HepG2 (cell line): ENCODE data around the gene FDXR. TPM values are rescaled to one million over a fixed set of nuclear protein-coding genes. Genes with fewer than 3 reads are reported as not detected.

Source experiments
- ATAD3A ChIP-seq: sonication (generic); formaldehyde crosslinking; IDR thresholded peaks from 2 replicates; pipeline ENCODE4 v1.4.0; 2020; ENCODE audit warnings: missing genetic modification reagents
- BCL3 ChIP-seq: sonication (generic); formaldehyde crosslinking; IDR thresholded peaks from 2 replicates; pipeline ENCODE4 v1.5.1; 2020; ENCODE audit warnings: mild to moderate bottlenecking, missing genetic modification reagents, moderate library complexity
- BHLHE40 ChIP-seq: IDR thresholded peaks from 2 replicates; pipeline ENCODE4 v1.6.1; 2011; ENCODE audit warnings: low read length, improper control_type of control experiment
- CEBPB ChIP-seq: IDR thresholded peaks from 2 replicates; pipeline ENCODE4 v1.6.1; 2011; ENCODE audit warnings: low read depth, low read length, improper control_type of control experiment, borderline replicate concordance
- CENPT ChIP-seq: sonication (generic); formaldehyde crosslinking; IDR thresholded peaks from 2 replicates; pipeline ENCODE4 v1.8.0; 2022; ENCODE audit warnings: low read depth, mild to moderate bottlenecking, moderate library complexity, missing genetic modification reagents
- ESRRA ChIP-seq: sonication (generic); formaldehyde crosslinking; IDR thresholded peaks from 2 replicates; pipeline ENCODE4 v1.5.1; 2020; ENCODE audit warnings: mild to moderate bottlenecking, low read depth, missing genetic modification reagents
- FIP1L1 ChIP-seq: fragments of 200-400 bp; formaldehyde crosslinking; IDR thresholded peaks from 2 replicates; pipeline ENCODE4 v1.6.1; 2018; ENCODE audit warnings: low read depth, mild to moderate bottlenecking, low read length, moderate library complexity, borderline replicate concordance; ENCODE audit not compliant: insufficient read depth
- GLI4 ChIP-seq: sonication (generic); formaldehyde crosslinking; IDR thresholded peaks from 2 replicates; pipeline ENCODE4 v1.5.1; 2020; ENCODE audit warnings: missing genetic modification reagents, mild to moderate bottlenecking, moderate library complexity, borderline replicate concordance
- HOMEZ ChIP-seq: IDR thresholded peaks from 2 replicates; pipeline ENCODE4 v1.6.1; 2016; ENCODE audit warnings: low read depth
- MAFF ChIP-seq: IDR thresholded peaks from 2 replicates; pipeline ENCODE4 v1.6.1; 2011; ENCODE audit warnings: low read depth, low read length, improper control_type of control experiment
- MATR3 ChIP-seq: sonication (generic); formaldehyde crosslinking; IDR thresholded peaks from 2 replicates; pipeline ENCODE4 v1.4.0; 2020; ENCODE audit warnings: missing genetic modification reagents
- RARG ChIP-seq: sonication (generic); formaldehyde crosslinking; IDR thresholded peaks from 2 replicates; pipeline ENCODE4 v1.4.0; 2020; ENCODE audit warnings: low read depth, mild to moderate bottlenecking, missing genetic modification reagents
- SRSF1 ChIP-seq: fragments of 200-400 bp; formaldehyde crosslinking; optimal IDR thresholded peaks from 2 replicates; pipeline ENCODE3; 2017; ENCODE audit warnings: mild to moderate bottlenecking, low read depth, low read length, moderate library complexity
- STAG1 ChIP-seq: sonication (generic); formaldehyde crosslinking; IDR thresholded peaks from 2 replicates; pipeline ENCODE4 v1.4.0; 2020; ENCODE audit warnings: missing genetic modification reagents
- TERF1 ChIP-seq: sonication (generic); formaldehyde crosslinking; IDR thresholded peaks from 2 replicates; pipeline ENCODE4 v1.8.0; 2022; ENCODE audit warnings: mild to moderate bottlenecking, missing genetic modification reagents, moderate library complexity
- THAP11 ChIP-seq: IDR thresholded peaks from 2 replicates; pipeline ENCODE4 v1.6.1; 2016; ENCODE audit warnings: missing biosample characterization, missing genetic modification reagents
- ZNF547 ChIP-seq: sonication (generic); formaldehyde crosslinking; IDR thresholded peaks from 2 replicates; pipeline ENCODE4 v1.5.1; 2020; ENCODE audit warnings: mild to moderate bottlenecking, missing genetic modification reagents
- ZNF552 ChIP-seq: sonication (generic); formaldehyde crosslinking; IDR thresholded peaks from 2 replicates; pipeline ENCODE4 v1.9.0; 2022; ENCODE audit warnings: missing genetic modification reagents, mild to moderate bottlenecking, borderline replicate concordance
- ZNF609 ChIP-seq: sonication (generic); formaldehyde crosslinking; IDR thresholded peaks from 2 replicates; pipeline ENCODE4 v1.4.0; 2020; ENCODE audit warnings: mild to moderate bottlenecking, missing genetic modification reagents, borderline replicate concordance
- ZSCAN20 ChIP-seq: sonication (generic); formaldehyde crosslinking; IDR thresholded peaks from 2 replicates; pipeline ENCODE4 v1.4.0; 2020; ENCODE audit warnings: missing genetic modification reagents, mild to moderate bottlenecking, borderline replicate concordance
- ZSCAN22 ChIP-seq: sonication (generic); formaldehyde crosslinking; IDR thresholded peaks from 2 replicates; pipeline ENCODE4 v1.4.0; 2020; ENCODE audit warnings: mild to moderate bottlenecking, missing genetic modification reagents
- ZSCAN30 ChIP-seq: sonication (generic); formaldehyde crosslinking; IDR thresholded peaks from 2 replicates; pipeline ENCODE4 v1.5.0; 2020; ENCODE audit warnings: mild to moderate bottlenecking, missing genetic modification reagents
- polyA plus RNA-seq, 8 experiments: library from polyadenylated mRNA; depleted of rRNA in 3 of 8; stranded (reverse) in 7 of 8; unstranded in 1 of 8; fragments of >200 nt; fragmentation: Illumina TruSeq in 4 of 8; extraction: Trizol in 4 of 8; gene quantifications; 2 replicates each; pipeline versions ENCODE4 v1.2.1 to v1.2.3, GENCODE V29; 2011 to 2016; ENCODE audit warnings: low read depth in 4 of 8, missing spikeins in 1 of 8, mixed read lengths in 1 of 8; ENCODE audit not compliant: insufficient read depth in 1 of 8
- total RNA-seq, 5 experiments: library from RNA; depleted of rRNA; stranded (reverse); fragments of >200 nt; fragmentation: Illumina TruSeq; extraction: Trizol; gene quantifications; 2 replicates each; pipeline ENCODE4 v1.2.3, GENCODE V29; 2016; ENCODE audit warnings: low read depth in 1 of 5

FDXR gene
- total and polyA plus RNA-seq, 2 of the 13 experiments (the other 11 are each of a cell fraction or from before 2014, with no cell fraction given) = 23.4 to 116 TPM

GRCh38 chr17:74864866-74865395 lies 7.9 kb downstream of the FDXR start (continued):
- TF ChIP-seq ZNF609 (no peak), ATAD3A (CRISPR knock-in tag) (0 out of 2 replicates have a peak, but pooled peaks have one; percentile 21), HOMEZ (CRISPR knock-in tag) (no peak), RARG (CRISPR knock-in tag) (no peak), CENPT (CRISPR knock-in tag) (0 out of 2 replicates have a peak, but pooled peaks have one; percentile 44), THAP11 (CRISPR knock-in tag) (0 out of 2 replicates have a peak, but pooled peaks have one; percentile 26), ZSCAN22 (CRISPR knock-in tag) (no peak), ZSCAN20 (CRISPR knock-in tag) (no peak), MATR3 (no peak), TERF1 (CRISPR knock-in tag) (no peak), STAG1 (peak; percentile 81), ZSCAN30 (CRISPR knock-in tag) (no peak), MAFF (peak; percentile 67; the same call in 1 of the 2 replicates), FIP1L1 (no peak), BHLHE40 (0 out of 2 replicates have a peak, but pooled peaks have one; percentile 5), SRSF1 (peak; percentile 36), ESRRA (CRISPR knock-in tag) (no peak), BCL3 (CRISPR knock-in tag) (peak; percentile 28; the same call in 1 of the 2 replicates), GLI4 (CRISPR knock-in tag) (0 out of 2 replicates have a peak, but pooled peaks have one; percentile 78), CEBPB (peak; percentile 76), ZNF552 (CRISPR knock-in tag) (no peak), ZNF547 (peak; percentile 77; the same call in 1 of the 2 replicates)
